GM19395 (cell line): ENCODE results near the gene DLG5.

Experiments
- ATAC-seq: cut with Tn5 transposase; IDR thresholded peaks from one replicate; pipeline ENCODE4 v1.9.1; 2021; ENCODE audit warnings: mild to moderate bottlenecking, moderate library complexity; ENCODE audit not compliant: unreplicated experiment

Gene DLG5

GRCh38 chr10:77799352-77799751, 127.2 kb downstream of the DLG5 start:
- ATAC-seq: no peak

- ATAC-seq: no peak
These were observed 127.6 kb downstream of the DLG5 start for GRCh38 chr10:77798940-77799339.

- ATAC-seq: no peak
These were observed 130.1 kb downstream of the DLG5 start for GRCh38 chr10:77796311-77796915.

- no peak for ATAC-seq
These were observed 131.0 kb downstream of the DLG5 start for GRCh38 chr10:77795426-77796055.

GRCh38 chr10:77794256-77795142, 132.1 kb downstream of the DLG5 start:
- no peak for ATAC-seq

- no peak for ATAC-seq
These were observed 132.7 kb downstream of the DLG5 start for GRCh38 chr10:77793831-77794230.

- ATAC-seq: no peak
These were observed 134.4 kb downstream of the DLG5 start for GRCh38 chr10:77792155-77792554.

GRCh38 chr10:77791506-77791905, 135.0 kb downstream of the DLG5 start:
- no peak for ATAC-seq

- no peak for ATAC-seq
These were observed 136.7 kb downstream of the DLG5 start for GRCh38 chr10:77789861-77790260.

GRCh38 chr10:77789016-77789415, 137.5 kb downstream of the DLG5 start:
- ATAC-seq: no peak

- no peak for ATAC-seq
These were observed 138.0 kb downstream of the DLG5 start for GRCh38 chr10:77788496-77789010.

- no peak for ATAC-seq
These were observed 139.1 kb downstream of the DLG5 start for GRCh38 chr10:77787440-77787839.

- ATAC-seq: no peak
These were observed 141.7 kb downstream of the DLG5 start for GRCh38 chr10:77784856-77785255.

GRCh38 chr10:77782328-77783061, 144.1 kb downstream of the DLG5 start:
- ATAC-seq: no peak

- no peak for ATAC-seq
These were observed 144.9 kb downstream of the DLG5 start for GRCh38 chr10:77781451-77782327.

GRCh38 chr10:77780180-77780579, 146.4 kb downstream of the DLG5 start:
- no peak for ATAC-seq

GRCh38 chr10:77776487-77776886, 150.1 kb downstream of the DLG5 start:
- ATAC-seq: no peak

GRCh38 chr10:77774940-77775391, 151.6 kb downstream of the DLG5 start:
- no peak for ATAC-seq

GRCh38 chr10:77773631-77774426, 152.7 kb downstream of the DLG5 start:
- no peak for ATAC-seq
